ENCODE results near the gene PRSS35.

DNA sequence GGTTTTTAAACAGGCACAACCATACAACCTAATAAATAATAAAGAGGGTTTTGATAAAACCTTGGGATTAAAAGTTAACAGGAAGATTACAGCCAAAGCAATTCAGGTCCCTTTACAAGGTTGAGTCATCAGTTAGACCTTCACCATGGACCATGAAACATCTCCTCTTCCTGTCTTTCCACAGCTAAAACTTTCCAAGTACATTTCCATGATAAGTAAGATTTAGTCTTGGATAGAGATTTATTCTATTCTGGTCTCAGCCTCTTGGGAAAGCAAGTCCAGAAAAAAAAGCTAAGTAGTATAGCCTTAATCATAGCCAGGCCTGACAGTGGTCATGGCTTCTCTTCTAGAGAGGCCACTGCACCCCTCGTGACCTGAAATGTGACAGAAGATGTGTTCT, 2.9 kb upstream of the PRSS35 start:
- TF ChIP-seq EZH2phosphoT487 (IDR thresholded peaks at IDR 0.05; ENCODE audit: insufficient read depth, low read depth) (no peak), EZH2 (IDR thresholded peaks at IDR 0.05; ENCODE audit: insufficient read depth, poor library complexity, severe bottlenecking) (no peak)

Measured in GM23248 (cell line).